ENCODE measurements around the gene GALE.

DNA sequence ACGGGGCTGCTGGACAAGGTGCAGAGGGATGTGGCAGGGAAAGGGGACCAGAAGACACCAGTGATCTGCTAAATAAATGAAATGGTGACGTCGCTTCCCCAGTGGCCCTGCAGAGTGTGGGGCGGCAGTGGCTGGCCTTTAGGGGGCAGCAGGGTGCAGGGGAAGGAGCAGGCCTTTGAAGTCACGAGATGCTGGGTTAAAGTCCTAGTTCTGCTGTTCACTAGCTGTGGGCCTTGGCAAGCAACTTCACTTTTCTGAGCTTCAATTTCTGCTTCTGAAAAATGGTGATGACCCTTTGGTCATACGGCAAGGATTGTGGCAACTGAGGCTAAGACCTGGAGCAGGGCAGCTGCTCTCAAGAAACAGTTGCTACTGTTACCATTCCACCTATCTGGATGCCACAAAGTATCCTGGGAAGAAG is 9.2 kb upstream of the GALE start:
- no peak for TF ChIP-seq POLR2A (IDR thresholded peaks at IDR 0.05)
- TF ChIP-seq, protein P1, sequence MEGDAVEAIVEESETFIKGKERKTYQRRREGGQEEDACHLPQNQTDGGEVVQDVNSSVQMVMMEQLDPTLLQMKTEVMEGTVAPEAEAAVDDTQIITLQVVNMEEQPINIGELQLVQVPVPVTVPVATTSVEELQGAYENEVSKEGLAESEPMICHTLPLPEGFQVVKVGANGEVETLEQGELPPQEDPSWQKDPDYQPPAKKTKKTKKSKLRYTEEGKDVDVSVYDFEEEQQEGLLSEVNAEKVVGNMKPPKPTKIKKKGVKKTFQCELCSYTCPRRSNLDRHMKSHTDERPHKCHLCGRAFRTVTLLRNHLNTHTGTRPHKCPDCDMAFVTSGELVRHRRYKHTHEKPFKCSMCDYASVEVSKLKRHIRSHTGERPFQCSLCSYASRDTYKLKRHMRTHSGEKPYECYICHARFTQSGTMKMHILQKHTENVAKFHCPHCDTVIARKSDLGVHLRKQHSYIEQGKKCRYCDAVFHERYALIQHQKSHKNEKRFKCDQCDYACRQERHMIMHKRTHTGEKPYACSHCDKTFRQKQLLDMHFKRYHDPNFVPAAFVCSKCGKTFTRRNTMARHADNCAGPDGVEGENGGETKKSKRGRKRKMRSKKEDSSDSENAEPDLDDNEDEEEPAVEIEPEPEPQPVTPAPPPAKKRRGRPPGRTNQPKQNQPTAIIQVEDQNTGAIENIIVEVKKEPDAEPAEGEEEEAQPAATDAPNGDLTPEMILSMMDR (IDR thresholded peaks at IDR 0.05), result peak; percentile 44 to 73 (median 58)
